NCI-H345 treated with DMSO at 0.1 percent for 48 hours (cell line): ENCODE results near the gene MUC20.

ENCODE experiments used
- DNase-seq: peaks from one replicate; lab custom pipeline; 2025; ENCODE audit not compliant: unreplicated experiment; lab: John Stamatoyannopoulos, UW

The MUC20 gene

GRCh38 chr3:195754141-195754540, 33.4 kb downstream of the MUC20 start:
- DNase-seq, result no peak

- DNase-seq, result no peak
Observed at GRCh38 chr3:195754906-195755305, 34.1 kb downstream of the MUC20 start.

DNA sequence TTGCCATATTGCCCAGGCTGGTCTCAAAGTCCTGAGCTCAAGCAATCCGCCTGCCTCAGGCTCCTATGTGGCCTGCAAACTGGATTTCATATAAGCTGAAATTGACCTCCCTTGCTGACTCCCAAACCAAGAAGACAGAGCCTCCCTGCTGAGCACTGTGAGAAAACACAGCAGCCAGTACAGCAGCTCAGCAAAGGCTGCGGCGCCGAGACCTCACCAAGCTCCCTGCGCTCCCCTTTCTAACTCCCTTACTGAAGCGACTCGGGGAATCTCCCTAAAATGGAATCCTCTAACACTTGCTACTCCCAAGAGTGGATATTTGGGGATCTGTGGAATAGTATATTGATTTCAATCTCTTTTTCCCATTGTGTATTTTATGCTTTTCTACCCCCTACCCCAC, 34.6 kb downstream of the MUC20 start:
- no peak for DNase-seq

DNA sequence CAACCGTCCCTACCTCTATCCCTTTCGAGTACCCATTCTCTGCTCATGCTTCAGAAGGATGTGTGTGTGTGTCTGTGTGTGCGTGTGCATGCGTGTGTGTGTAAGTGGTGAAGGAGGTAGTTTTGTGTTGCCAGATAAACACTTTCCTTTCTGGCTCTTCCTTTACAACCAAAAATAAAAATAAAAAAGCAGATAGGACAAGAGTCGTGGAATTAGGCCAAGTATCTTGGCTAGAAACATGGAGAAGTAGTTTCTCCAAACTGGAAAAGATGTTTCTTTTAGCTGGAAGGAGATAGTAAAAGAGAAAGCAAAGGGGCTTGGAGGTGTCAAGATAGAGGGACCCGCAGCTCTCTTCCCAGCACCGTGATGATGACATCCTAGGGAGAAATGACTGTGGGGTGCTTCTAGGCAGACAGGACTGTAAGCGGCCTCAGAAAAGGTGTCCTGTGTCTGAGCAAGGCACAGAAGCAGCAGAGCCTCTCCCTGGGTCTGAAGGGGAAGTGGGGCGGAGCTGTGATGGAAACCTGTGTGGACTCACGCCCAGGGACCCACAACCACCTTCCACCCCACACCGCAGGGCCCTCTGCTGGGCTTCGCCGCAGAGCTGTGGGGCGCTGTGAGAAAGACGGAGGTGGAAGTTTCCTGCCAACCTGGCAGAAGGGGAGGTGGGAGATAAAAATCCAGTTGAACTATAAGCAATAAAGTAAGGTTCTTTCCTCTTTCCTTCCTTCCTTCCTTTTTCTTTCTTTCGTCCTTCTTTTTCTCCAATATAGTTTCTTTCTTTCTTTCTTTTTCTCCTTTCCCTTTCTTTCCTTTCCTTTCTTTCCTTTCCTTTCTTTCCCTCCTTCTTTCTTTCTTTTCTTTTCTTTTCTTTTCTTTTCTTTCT, 35.3 kb downstream of the MUC20 start:
- no peak for DNase-seq

GRCh38 chr3:195757438-195757770, 36.6 kb downstream of the MUC20 start:
- DNase-seq, result no peak

DNA sequence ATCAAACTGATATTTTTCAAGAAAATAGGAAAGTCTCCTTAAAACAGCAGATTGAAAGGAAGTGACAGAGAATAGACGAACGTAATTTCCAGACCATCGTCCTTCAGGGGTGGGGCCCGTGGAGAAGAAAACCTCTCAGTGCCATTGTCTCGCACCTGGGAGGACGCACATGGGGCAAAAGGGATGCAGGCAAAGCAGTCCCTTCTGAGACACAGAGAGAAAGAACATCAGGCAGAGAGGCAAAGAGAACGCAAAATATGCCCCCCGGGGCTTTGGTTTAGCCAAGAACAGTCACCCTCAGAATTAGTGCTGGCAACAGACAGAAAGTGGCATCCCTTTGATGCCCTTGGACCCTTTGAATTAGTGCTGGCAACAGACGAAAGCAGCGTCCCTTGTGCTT, 37.0 kb downstream of the MUC20 start:
- DNase-seq, result no peak

DNA sequence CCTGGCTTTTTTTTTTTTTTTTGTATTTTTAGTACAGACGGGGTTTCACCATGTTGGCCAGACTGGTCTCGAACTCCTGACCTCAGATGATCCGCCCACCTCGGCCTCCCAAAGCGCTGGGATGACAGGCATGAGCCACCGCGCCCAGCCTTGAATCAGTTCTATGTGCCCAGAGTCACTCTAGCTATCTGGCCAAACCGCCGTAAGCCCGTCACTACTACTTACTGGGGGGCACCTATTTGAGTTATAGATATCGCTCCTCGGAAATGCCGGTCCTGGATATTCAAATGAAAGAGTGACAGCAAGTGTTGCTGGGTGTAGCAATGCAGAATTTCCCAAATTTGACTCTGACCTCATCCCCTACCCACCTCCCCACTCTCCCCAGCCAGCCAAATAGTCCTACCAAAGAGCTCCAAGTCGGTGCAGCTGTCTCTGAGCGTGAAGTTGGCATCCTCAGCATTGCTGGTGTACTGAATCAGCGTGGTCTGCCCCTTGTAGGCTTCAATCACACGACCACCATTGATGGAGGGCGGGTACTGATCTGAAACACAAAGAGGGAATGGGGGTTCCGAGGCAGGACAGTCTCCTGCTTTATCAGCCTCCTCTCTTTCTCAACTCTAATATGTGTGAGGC, 38.1 kb downstream of the MUC20 start:
- DNase-seq, result no peak

DNA sequence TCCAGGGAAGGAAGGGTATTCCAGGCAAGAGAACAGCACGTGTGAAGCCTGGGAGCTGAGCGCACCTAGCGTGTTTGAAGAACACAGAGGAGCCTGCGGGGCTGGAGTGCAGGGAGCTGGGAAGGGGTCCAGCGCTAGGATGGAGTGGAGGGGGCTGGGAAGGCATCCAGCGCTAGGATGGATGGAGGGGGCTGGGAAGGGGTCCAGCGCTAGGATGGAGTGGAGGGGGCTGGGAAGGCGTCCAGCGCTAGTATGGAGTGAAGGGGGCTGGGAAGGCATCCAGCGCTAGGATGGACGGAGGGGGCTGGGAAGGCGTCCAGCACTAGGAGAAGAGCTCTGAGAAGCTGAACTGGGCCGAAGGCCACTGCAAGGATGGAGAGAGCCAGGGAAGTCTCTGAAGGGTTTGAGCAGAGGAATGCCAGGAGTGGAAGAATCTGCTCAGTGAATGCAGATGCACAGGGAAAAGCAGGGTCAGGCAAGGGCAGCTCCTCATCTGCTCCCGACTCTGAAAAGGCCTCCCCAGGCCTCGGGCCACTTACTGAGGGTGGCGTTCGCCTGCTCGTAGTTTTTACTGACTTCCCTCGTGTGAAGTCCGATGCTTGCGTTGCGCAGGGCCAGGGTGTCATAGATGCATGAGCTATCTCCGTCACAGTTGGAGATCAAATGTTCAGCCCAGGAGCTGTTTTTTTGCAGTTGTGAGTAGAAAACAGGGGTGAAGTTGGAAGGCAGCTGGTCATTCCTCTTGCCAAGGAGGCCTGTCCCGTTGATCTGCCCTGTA, 39.8 kb downstream of the MUC20 start:
- DNase-seq, result no peak

DNA sequence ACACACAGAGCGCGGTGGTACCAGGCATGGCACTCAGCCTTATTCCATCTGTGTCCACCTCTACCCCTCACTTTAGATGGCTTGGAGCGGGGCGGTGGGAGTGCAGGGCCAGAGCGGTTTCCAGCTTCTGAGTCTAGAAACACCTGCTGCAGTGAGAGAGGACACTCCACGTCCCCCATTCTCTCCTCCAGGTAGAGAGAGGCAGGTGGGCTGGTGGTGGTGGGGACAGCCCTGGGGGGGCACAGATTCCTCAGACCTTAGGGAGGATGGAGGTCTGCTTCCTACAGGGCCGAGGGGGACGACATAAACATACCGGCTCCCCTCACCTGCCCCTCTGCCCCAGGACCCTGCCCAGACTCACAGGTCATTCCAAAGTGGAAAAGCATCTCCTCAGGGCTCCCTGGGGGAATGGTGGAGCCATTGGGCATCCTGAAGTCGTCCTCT, 40.4 kb downstream of the MUC20 start:
- DNase-seq, result no peak

DNA sequence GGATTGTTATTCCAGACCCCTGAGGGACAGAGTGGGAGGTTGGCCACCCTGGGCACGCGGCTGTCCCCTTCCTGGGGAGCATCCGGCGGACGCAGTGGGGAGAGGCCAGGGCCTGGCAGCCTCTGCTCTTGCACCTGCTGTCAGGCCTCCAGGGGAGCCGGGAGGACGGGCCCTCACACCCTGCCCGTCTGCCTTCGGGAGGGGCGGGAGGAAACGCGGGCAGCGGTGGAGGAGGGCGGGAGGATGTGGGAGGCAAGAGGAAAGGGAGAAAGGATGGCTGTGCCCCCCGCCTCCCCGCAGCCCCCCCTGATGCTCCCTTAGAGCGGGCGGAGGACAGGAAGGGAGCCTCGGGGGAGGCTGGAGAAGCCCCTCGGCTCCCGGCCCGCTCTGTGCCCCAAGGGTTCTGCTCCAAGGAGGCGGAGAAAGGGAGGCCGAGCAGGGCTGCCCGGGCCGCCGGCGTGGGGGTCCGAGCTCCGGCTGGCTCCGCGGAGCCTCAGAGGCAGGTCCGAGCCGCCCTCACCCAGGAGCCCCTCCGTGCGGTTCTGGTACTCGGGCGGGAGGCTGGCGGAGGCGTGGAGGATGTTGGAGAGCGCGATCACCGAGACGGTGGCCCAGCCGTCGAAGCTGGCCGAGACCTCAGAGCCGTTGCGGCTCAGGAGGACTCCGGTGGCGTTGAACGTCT, 40.9 kb downstream of the MUC20 start:
- DNase-seq, result no peak

- no peak for DNase-seq
Observed at GRCh38 chr3:195762249-195762585, 41.4 kb downstream of the MUC20 start.

- no peak for DNase-seq
Observed at GRCh38 chr3:195762611-195763010, 41.8 kb downstream of the MUC20 start.

- DNase-seq, result no peak
Observed at GRCh38 chr3:195763076-195763830, 42.5 kb downstream of the MUC20 start.

DNA sequence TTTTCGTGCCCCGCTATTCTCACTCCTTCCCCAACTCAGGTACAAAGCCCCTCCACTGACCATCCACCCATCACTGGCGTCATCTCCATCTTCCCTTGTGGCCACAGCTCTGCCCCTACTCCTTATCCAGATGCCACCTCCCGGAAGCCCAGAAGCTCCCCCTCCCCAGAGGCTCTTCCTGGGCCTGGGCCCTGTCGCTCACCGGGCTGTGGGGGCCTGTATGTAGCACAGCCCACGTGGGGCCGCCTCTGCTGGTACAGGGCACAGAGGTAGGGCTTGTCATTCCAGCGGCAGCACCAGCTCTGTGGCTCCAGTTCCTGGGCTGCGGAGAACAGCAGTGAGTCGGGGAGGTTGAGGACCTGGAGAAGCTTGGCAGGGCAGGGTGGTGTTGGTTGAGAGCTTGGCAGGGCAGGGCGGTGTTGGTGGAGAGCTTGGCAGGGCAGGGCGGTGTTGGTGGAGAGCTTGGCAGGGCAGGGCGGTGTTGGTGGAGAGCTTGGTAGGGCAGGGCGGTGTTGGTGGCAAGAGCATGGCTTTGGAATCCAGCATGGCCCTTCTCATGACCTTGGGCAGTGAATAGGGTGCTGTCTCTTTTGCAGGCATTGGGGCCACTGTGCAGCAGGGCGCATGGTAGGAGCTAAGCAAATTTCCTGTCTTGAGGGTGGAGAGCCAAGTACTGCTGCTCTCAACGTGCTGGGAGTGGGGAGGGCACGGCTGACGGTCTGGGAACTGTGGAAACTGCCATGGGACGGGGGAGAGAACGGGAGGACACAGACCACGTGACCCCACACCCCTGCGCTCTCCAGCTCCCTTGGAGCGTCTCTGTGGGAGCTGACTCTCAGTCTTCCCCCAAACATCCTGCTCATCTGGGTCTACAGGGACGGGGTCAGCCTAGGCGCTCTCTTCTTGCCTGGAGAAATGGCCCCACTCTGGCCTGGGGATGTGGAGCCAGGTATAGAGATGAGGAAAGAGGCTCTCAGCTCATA, 43.4 kb downstream of the MUC20 start:
- DNase-seq, result no peak

DNA sequence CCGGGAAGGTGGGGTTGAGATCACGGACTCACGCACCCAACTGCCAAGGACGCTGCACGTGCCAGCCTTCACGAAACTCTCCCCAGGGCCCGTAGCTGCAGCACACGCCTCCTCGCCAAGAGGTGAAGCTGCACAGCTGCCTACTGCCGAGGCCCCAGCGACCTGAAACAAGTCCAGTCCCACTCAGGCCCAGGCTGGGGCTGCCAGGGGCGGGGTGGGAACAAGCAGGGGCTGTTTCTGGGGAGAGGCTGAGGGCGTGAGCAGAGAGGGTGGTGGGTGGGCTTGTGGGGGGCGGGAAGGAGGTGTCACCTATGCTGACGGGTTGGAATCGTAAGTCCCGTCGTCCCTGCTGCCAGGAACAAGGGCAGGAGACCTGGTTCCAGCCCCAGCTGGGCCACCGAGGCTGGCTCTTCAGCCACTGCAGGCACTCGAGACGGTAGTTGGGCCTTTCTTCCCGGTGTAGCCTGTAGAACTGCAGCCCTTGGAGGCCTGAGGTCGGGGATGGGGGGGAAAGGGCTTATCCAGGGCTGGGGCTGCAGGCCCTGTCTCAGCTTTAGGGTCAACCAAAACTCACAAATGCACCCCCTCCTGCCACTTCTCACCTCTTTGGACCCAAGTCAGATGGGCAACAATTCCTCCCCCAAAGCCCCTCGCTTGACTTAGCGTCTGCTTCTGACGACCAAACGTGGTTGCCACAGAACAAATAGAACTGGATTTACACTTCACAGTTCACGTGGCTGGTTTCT, 44.4 kb downstream of the MUC20 start:
- DNase-seq, result no peak

- DNase-seq, result no peak
Observed at GRCh38 chr3:195766671-195767070, 45.9 kb downstream of the MUC20 start.

- DNase-seq, result no peak
Observed at GRCh38 chr3:195767792-195768191, 47.0 kb downstream of the MUC20 start.

DNA sequence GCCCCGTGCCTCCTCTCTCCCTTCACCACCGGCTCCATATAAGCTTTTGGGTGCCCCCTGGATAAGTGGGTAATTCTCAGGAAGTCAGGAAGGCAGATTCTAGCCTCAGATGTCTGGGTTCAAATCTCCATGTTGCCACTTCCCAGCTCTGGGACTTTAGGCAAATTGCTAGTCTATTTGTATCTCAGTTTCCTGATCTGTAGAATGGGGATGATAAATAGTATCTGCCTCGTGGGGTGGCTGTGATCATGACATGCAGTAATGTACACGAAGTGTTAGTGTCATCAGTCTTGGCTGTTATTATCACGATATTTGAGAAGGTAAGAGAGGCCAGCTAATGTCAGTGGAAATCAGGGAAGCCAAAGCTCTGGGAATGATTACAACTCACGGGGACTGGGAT, 47.6 kb downstream of the MUC20 start:
- no peak for DNase-seq

DNA sequence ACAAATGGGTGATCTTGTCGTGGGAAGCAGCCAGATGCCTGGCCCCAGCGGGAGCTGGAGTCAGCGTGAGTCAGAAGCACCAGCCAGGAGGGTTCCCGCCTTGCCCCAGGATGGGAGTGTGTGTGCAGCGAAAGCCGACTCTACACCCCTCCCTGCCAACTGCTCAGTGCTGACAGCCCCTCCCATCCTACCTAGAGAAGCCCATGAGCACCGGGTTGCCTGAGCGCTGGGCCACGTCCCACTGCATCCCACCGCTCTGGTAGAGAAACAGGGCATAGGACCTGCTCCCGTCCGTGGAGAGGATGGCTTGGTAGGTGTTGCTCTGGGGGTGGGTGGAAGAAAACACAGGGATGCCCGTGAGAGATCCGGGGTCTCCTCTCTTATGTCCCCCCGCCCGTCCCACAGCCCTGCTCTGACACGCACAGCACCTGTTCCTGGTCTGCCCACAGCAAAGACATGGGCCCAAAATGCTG, 48.1 kb downstream of the MUC20 start:
- DNase-seq, result no peak
